Liver (tissue), 3 donors: ENCODE data around the gene TRIL.

Experiments used
- EGR1 ChIP-seq, 2 donors: IDR thresholded peaks; 2 replicates each; pipeline ENCODE4 v1.6.1; 2016 to 2018; ENCODE audit warnings: antibody characterized with exemption in 2 of 2, low read depth in 2 of 2
- FOXA1 ChIP-seq: IDR thresholded peaks from 2 replicates; pipeline ENCODE4 v1.6.1; 2016; ENCODE audit warnings: antibody characterized with exemption
- GABPA ChIP-seq, 2 donors: IDR thresholded peaks in 1 of 2; conservative IDR thresholded peaks in 1 of 2; 2 replicates each; pipeline ENCODE4 v1.6.1; 2016; ENCODE audit warnings: antibody characterized with exemption in 2 of 2, mild to moderate bottlenecking in 1 of 2, moderate library complexity in 1 of 2
- JUND ChIP-seq, 2 donors: IDR thresholded peaks; 2 replicates each; pipeline ENCODE4 v1.6.1; 2016; ENCODE audit warnings: antibody characterized with exemption in 2 of 2
- RAD21 ChIP-seq, 2 donors: IDR thresholded peaks; 2 replicates each; pipeline ENCODE4 v1.6.1; 2016; ENCODE audit warnings: antibody characterized with exemption in 2 of 2, mild to moderate bottlenecking in 2 of 2
- SP1 ChIP-seq: IDR thresholded peaks from 2 replicates; pipeline ENCODE4 v1.6.1; 2018; ENCODE audit warnings: antibody characterized with exemption, mild to moderate bottlenecking
- TAF1 ChIP-seq: conservative IDR thresholded peaks from 2 replicates; pipeline ENCODE4 v1.6.1; 2016; ENCODE audit warnings: antibody characterized with exemption, mild to moderate bottlenecking
- TF ChIP-seq, protein P1 (sequence below): IDR thresholded peaks from 2 replicates; pipeline ENCODE4 v1.6.1; 2016; ENCODE audit warnings: antibody characterized with exemption, mild to moderate bottlenecking
- TF ChIP-seq, protein P2 (sequence below): fragments of 150-350 bp; IDR thresholded peaks from 2 replicates; pipeline ENCODE4 v1.5.1; 2017; ENCODE audit warnings: improper control_type of control experiment, low read depth, low read length; ENCODE audit not compliant: missing input control
- TF ChIP-seq, protein P3 (sequence below): IDR thresholded peaks from 2 replicates; pipeline ENCODE4 v1.6.1; 2016; ENCODE audit warnings: antibody characterized with exemption
- donor health status: healthy.
- donor health status: healthy.

- TF ChIP-seq, protein P1, sequence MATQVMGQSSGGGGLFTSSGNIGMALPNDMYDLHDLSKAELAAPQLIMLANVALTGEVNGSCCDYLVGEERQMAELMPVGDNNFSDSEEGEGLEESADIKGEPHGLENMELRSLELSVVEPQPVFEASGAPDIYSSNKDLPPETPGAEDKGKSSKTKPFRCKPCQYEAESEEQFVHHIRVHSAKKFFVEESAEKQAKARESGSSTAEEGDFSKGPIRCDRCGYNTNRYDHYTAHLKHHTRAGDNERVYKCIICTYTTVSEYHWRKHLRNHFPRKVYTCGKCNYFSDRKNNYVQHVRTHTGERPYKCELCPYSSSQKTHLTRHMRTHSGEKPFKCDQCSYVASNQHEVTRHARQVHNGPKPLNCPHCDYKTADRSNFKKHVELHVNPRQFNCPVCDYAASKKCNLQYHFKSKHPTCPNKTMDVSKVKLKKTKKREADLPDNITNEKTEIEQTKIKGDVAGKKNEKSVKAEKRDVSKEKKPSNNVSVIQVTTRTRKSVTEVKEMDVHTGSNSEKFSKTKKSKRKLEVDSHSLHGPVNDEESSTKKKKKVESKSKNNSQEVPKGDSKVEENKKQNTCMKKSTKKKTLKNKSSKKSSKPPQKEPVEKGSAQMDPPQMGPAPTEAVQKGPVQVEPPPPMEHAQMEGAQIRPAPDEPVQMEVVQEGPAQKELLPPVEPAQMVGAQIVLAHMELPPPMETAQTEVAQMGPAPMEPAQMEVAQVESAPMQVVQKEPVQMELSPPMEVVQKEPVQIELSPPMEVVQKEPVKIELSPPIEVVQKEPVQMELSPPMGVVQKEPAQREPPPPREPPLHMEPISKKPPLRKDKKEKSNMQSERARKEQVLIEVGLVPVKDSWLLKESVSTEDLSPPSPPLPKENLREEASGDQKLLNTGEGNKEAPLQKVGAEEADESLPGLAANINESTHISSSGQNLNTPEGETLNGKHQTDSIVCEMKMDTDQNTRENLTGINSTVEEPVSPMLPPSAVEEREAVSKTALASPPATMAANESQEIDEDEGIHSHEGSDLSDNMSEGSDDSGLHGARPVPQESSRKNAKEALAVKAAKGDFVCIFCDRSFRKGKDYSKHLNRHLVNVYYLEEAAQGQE = no peak
- TF ChIP-seq, protein P2, sequence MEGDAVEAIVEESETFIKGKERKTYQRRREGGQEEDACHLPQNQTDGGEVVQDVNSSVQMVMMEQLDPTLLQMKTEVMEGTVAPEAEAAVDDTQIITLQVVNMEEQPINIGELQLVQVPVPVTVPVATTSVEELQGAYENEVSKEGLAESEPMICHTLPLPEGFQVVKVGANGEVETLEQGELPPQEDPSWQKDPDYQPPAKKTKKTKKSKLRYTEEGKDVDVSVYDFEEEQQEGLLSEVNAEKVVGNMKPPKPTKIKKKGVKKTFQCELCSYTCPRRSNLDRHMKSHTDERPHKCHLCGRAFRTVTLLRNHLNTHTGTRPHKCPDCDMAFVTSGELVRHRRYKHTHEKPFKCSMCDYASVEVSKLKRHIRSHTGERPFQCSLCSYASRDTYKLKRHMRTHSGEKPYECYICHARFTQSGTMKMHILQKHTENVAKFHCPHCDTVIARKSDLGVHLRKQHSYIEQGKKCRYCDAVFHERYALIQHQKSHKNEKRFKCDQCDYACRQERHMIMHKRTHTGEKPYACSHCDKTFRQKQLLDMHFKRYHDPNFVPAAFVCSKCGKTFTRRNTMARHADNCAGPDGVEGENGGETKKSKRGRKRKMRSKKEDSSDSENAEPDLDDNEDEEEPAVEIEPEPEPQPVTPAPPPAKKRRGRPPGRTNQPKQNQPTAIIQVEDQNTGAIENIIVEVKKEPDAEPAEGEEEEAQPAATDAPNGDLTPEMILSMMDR = no peak
- TF ChIP-seq GABPA (IDR thresholded peaks at IDR 0.05 in 1 of 2, conservative IDR thresholded peaks at IDR 0.05 in 1 of 2) = no peak
- no peak for TF ChIP-seq JUND (IDR thresholded peaks at IDR 0.05)
- TF ChIP-seq SP1 = no peak
- TF ChIP-seq, protein P3, sequence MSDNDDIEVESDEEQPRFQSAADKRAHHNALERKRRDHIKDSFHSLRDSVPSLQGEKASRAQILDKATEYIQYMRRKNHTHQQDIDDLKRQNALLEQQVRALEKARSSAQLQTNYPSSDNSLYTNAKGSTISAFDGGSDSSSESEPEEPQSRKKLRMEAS = no peak
- no peak for TF ChIP-seq EGR1 (IDR thresholded peaks at IDR 0.05; ENCODE audit: low read depth in 2 of 2)
- TF ChIP-seq TAF1 = no peak
- no peak for TF ChIP-seq FOXA1
- no peak for TF ChIP-seq RAD21 (IDR thresholded peaks at IDR 0.05)
Measured at GRCh38 chr7:28954471-28954870, 3.7 kb downstream of the TRIL start.
